Activated naive CD8-positive, alpha-beta T cell (primary cell): ENCODE measurements around the gene LMBR1L.

Source experiments
- H3K27ac Mint-ChIP-seq: one replicate; pipeline ENCODE4 v1.8.0; 2021; ENCODE audit warnings: mixed read lengths
- H3K27me3 Mint-ChIP-seq: one replicate; pipeline ENCODE4 v1.8.0; 2021; ENCODE audit warnings: mixed read lengths
- H3K36me3 Mint-ChIP-seq: one replicate; pipeline ENCODE4 v1.8.0; 2021; ENCODE audit warnings: mixed read lengths
- H3K4me1 Mint-ChIP-seq: one replicate; pipeline ENCODE4 v1.8.0; 2021; ENCODE audit warnings: low read depth, mixed read lengths
- H3K4me3 Mint-ChIP-seq: one replicate; pipeline ENCODE4 v1.8.0; 2021; ENCODE audit warnings: mild to moderate bottlenecking, mixed read lengths
- H3K9me3 Mint-ChIP-seq: one replicate; pipeline ENCODE4 v1.8.0; 2021; ENCODE audit warnings: low read depth, mixed read lengths

LMBR1L gene

GRCh38 chr12:49097381-49097780 is 13.3 kb downstream of the LMBR1L start:
- H3K9me3 Mint-ChIP-seq, result no peaks in the 10 kb centered on the region
- H3K27ac Mint-ChIP-seq, result no peak overlapping the region
- peaks cover 22% of the 10 kb centered on the region for H3K4me1 Mint-ChIP-seq
- no peak overlapping the region for H3K4me3 Mint-ChIP-seq
- peaks cover 11% of the 10 kb centered on the region for H3K27me3 Mint-ChIP-seq
- H3K36me3 Mint-ChIP-seq, result peaks cover 3% of the 10 kb centered on the region

GRCh38 chr12:49094975-49095365 is 15.7 kb downstream of the LMBR1L start:
- H3K36me3 Mint-ChIP-seq, result peaks cover 3% of the 10 kb centered on the region
- H3K27me3 Mint-ChIP-seq, result peaks cover 20% of the 10 kb centered on the region
- peak overlapping the region; percentile 27 for H3K4me3 Mint-ChIP-seq
- H3K9me3 Mint-ChIP-seq, result no peaks in the 10 kb centered on the region
- H3K27ac Mint-ChIP-seq, result no peak overlapping the region
- H3K4me1 Mint-ChIP-seq, result peaks cover 34% of the 10 kb centered on the region

GRCh38 chr12:49094160-49094974 is 16.3 kb downstream of the LMBR1L start, which contains the start of gene DHH:
Gene DHH (minus strand): TSS chr12:49094801. CDS start chr12:49094512, 289 bp downstream.
- Mint-ChIP-seq H3K9me3 (no peaks in the 10 kb centered on the region), H3K4me1 (peaks cover 38% of the 10 kb centered on the region), H3K27me3 (peaks cover 22% of the 10 kb centered on the region), H3K36me3 (peaks cover 3% of the 10 kb centered on the region), H3K4me3 (peak within 1 kb of the TSS; percentile 47), H3K27ac (no peak within 1 kb of the TSS)

GRCh38 chr12:49093792-49094159 is 16.9 kb downstream of the LMBR1L start:
- Mint-ChIP-seq H3K9me3 (no peaks in the 10 kb centered on the region), H3K36me3 (peaks cover 3% of the 10 kb centered on the region), H3K27me3 (peaks cover 23% of the 10 kb centered on the region), H3K4me3 (peak overlapping the region; percentile 47), H3K27ac (no peak overlapping the region), H3K4me1 (peaks cover 40% of the 10 kb centered on the region)

GRCh38 chr12:49092816-49093406 is 17.7 kb downstream of the LMBR1L start:
- peaks cover 48% of the 10 kb centered on the region for H3K4me1 Mint-ChIP-seq

GRCh38 chr12:49092086-49092815 is 18.4 kb downstream of the LMBR1L start:
- H3K36me3 Mint-ChIP-seq, result peaks cover 3% of the 10 kb centered on the region
- H3K27me3 Mint-ChIP-seq, result peaks cover 25% of the 10 kb centered on the region
- H3K9me3 Mint-ChIP-seq, result no peaks in the 10 kb centered on the region
- peaks cover 53% of the 10 kb centered on the region for H3K4me1 Mint-ChIP-seq
- no peak overlapping the region for H3K27ac Mint-ChIP-seq
- peak overlapping the region; percentile 35 for H3K4me3 Mint-ChIP-seq

More at GRCh38 chr12:49092816-49093406, 17.7 kb downstream of the LMBR1L start:
- Mint-ChIP-seq H3K4me3 (no peak overlapping the region), H3K27ac (no peak overlapping the region), H3K36me3 (peaks cover 3% of the 10 kb centered on the region), H3K9me3 (no peaks in the 10 kb centered on the region), H3K27me3 (peaks cover 25% of the 10 kb centered on the region)

- Mint-ChIP-seq H3K27me3 (peaks cover 25% of the 10 kb centered on the region), H3K4me3 (no peak overlapping the region), H3K4me1 (peaks cover 54% of the 10 kb centered on the region), H3K9me3 (no peaks in the 10 kb centered on the region), H3K27ac (no peak overlapping the region), H3K36me3 (peaks cover 3% of the 10 kb centered on the region)
Measured at GRCh38 chr12:49091836-49092085, 18.9 kb downstream of the LMBR1L start.

GRCh38 chr12:49091056-49091835 is 19.4 kb downstream of the LMBR1L start:
- H3K27me3 Mint-ChIP-seq, result peaks cover 25% of the 10 kb centered on the region
- no peak overlapping the region for H3K27ac Mint-ChIP-seq
- H3K36me3 Mint-ChIP-seq, result peaks cover 3% of the 10 kb centered on the region
- peak overlapping the region; percentile 60 for H3K4me3 Mint-ChIP-seq
- H3K9me3 Mint-ChIP-seq, result no peaks in the 10 kb centered on the region
- peaks cover 54% of the 10 kb centered on the region for H3K4me1 Mint-ChIP-seq

GRCh38 chr12:49089821-49090773 is 20.6 kb downstream of the LMBR1L start:
- no peak overlapping the region for H3K27ac Mint-ChIP-seq
- H3K36me3 Mint-ChIP-seq, result no peaks in the 10 kb centered on the region
- peaks cover 23% of the 10 kb centered on the region for H3K27me3 Mint-ChIP-seq
- peak overlapping the region; percentile 82 for H3K4me3 Mint-ChIP-seq
- H3K4me1 Mint-ChIP-seq, result peaks cover 50% of the 10 kb centered on the region
- H3K9me3 Mint-ChIP-seq, result no peaks in the 10 kb centered on the region

GRCh38 chr12:49088932-49089330 is 21.7 kb downstream of the LMBR1L start:
- no peaks in the 10 kb centered on the region for H3K36me3 Mint-ChIP-seq
- peaks cover 44% of the 10 kb centered on the region for H3K4me1 Mint-ChIP-seq
- no peak overlapping the region for H3K27ac Mint-ChIP-seq
- H3K9me3 Mint-ChIP-seq, result no peaks in the 10 kb centered on the region
- H3K4me3 Mint-ChIP-seq, result no peak overlapping the region
- H3K27me3 Mint-ChIP-seq, result peaks cover 20% of the 10 kb centered on the region

- H3K4me3 Mint-ChIP-seq, result peak overlapping the region; percentile 22
- no peaks in the 10 kb centered on the region for H3K9me3 Mint-ChIP-seq
- no peak overlapping the region for H3K27ac Mint-ChIP-seq
- H3K36me3 Mint-ChIP-seq, result no peaks in the 10 kb centered on the region
- H3K27me3 Mint-ChIP-seq, result peaks cover 14% of the 10 kb centered on the region
- peaks cover 38% of the 10 kb centered on the region for H3K4me1 Mint-ChIP-seq
Measured at GRCh38 chr12:49088150-49088931, 22.3 kb downstream of the LMBR1L start.

GRCh38 chr12:49086116-49086515 is 24.5 kb downstream of the LMBR1L start:
- Mint-ChIP-seq H3K4me1 (peaks cover 28% of the 10 kb centered on the region), H3K27ac (no peak overlapping the region), H3K4me3 (no peak overlapping the region), H3K27me3 (peaks cover 12% of the 10 kb centered on the region), H3K9me3 (no peaks in the 10 kb centered on the region), H3K36me3 (no peaks in the 10 kb centered on the region)

- no peak overlapping the region for H3K27ac Mint-ChIP-seq
- peaks cover 17% of the 10 kb centered on the region for H3K4me1 Mint-ChIP-seq
- no peaks in the 10 kb centered on the region for H3K36me3 Mint-ChIP-seq
- no peaks in the 10 kb centered on the region for H3K9me3 Mint-ChIP-seq
- H3K27me3 Mint-ChIP-seq, result peaks cover 3% of the 10 kb centered on the region
- H3K4me3 Mint-ChIP-seq, result no peak overlapping the region
Measured at GRCh38 chr12:49084438-49084837, 26.2 kb downstream of the LMBR1L start.
